Measurements from ENCODE around the gene CARF.
"Not testable (repeated sequence)": the region's sequence is repeated elsewhere in the genome, so short reads cannot be mapped to it uniquely, and the experiment has no call there.

Gene CARF

GRCh38 chr2:202963712-202964111 is 51.6 kb downstream of the CARF start:
- Histone ChIP-seq H4K91ac (ENCODE audit: low read length) (no peak overlapping the region), H4K8ac (ENCODE audit: low read length) (no peak overlapping the region), H3K79me1 (replicated peaks; ENCODE audit: low read length, poor library complexity, severe bottlenecking) (no peaks in the 10 kb centered on the region), H3K9me3 (ENCODE audit: control insufficient read depth, low read length) (no peaks in the 10 kb centered on the region), H2AFZ (ENCODE audit: low read depth, low read length) (no peak overlapping the region), H3K4me3 (ENCODE audit: insufficient read depth in 1 of 2, low read depth in 1 of 2, low read length in 2 of 2) (no peak overlapping the region), H3K4me2 (ENCODE audit: low read length, poor library complexity, severe bottlenecking) (no peak overlapping the region), H2AK5ac (ENCODE audit: low read length, severe bottlenecking) (no peak overlapping the region), H3K18ac (ENCODE audit: low read depth in 1 of 2, low read length in 2 of 2) (peak overlapping the region in 1 of 2 experiments; percentile 2), H3K27ac (ENCODE audit: low read length, poor library complexity, severe bottlenecking) (no peak overlapping the region), H3K23ac (ENCODE audit: low read length in 2 of 2) (no peak overlapping the region), H3K27me3 (ENCODE audit: control insufficient read depth in 1 of 2, insufficient read depth in 1 of 2, low read length in 2 of 2) (no peaks in the 10 kb centered on the region), H2BK120ac (ENCODE audit: low read depth, low read length) (peak overlapping the region; percentile 34), H2BK12ac (ENCODE audit: low read length in 2 of 2) (no peak overlapping the region), H3K4ac (ENCODE audit: low read depth in 1 of 2, low read length in 2 of 2) (no peak overlapping the region), H3K36me3 (ENCODE audit: control insufficient read depth in 1 of 2, insufficient read depth in 2 of 2, low read depth in 1 of 2, low read length in 2 of 2) (peaks cover 0 to 15% of the 10 kb centered on the region in 2 experiments), H3K4me1 (ENCODE audit: control insufficient read depth, insufficient read depth, low read depth, low read length) (peaks cover 2% of the 10 kb centered on the region), H2BK5ac (ENCODE audit: low read depth, low read length, poor library complexity, severe bottlenecking) (no peak overlapping the region), H2BK15ac (ENCODE audit: low read depth, poor library complexity, severe bottlenecking) (no peak overlapping the region), H3K9ac (ENCODE audit: low read length) (no peak overlapping the region), H3K14ac (ENCODE audit: low read length in 2 of 2) (no peak overlapping the region)
- 94% methylated on average over 3 of the region's 4 CpGs for WGBS
- no peak for DNase-seq

- peaks cover 2% of the 10 kb centered on the region for H3K4me1 ChIP-seq (ENCODE audit: control insufficient read depth, insufficient read depth, low read depth, low read length)
- H3K9me3 ChIP-seq (ENCODE audit: control insufficient read depth, low read length) = no peaks in the 10 kb centered on the region
- H3K27me3 ChIP-seq (ENCODE audit: control insufficient read depth in 1 of 2, insufficient read depth in 1 of 2, low read length in 2 of 2) = no peaks in the 10 kb centered on the region
- no peak overlapping the region for H4K91ac ChIP-seq (ENCODE audit: low read length)
- no peak overlapping the region for H2BK15ac ChIP-seq (ENCODE audit: low read depth, poor library complexity, severe bottlenecking)
- H3K36me3 ChIP-seq (ENCODE audit: control insufficient read depth in 1 of 2, insufficient read depth in 2 of 2, low read depth in 1 of 2, low read length in 2 of 2) = peaks cover 0 to 16% of the 10 kb centered on the region in 2 experiments
- H2BK12ac ChIP-seq (ENCODE audit: low read length in 2 of 2) = no peak overlapping the region
- H3K4me3 ChIP-seq (ENCODE audit: insufficient read depth in 1 of 2, low read depth in 1 of 2, low read length in 2 of 2) = no peak overlapping the region
- H2AFZ ChIP-seq (ENCODE audit: low read depth, low read length) = no peak overlapping the region
- no peak overlapping the region for H3K23ac ChIP-seq (ENCODE audit: low read length in 2 of 2)
- H2BK5ac ChIP-seq (ENCODE audit: low read depth, low read length, poor library complexity, severe bottlenecking) = no peak overlapping the region
- no peak overlapping the region for H2AK5ac ChIP-seq (ENCODE audit: low read length, severe bottlenecking)
- no peak overlapping the region for H3K4me2 ChIP-seq (ENCODE audit: low read length, poor library complexity, severe bottlenecking)
- DNase-seq = peak; percentile 90
- no peaks in the 10 kb centered on the region for H3K79me1 ChIP-seq (replicated peaks; ENCODE audit: low read length, poor library complexity, severe bottlenecking)
- H3K14ac ChIP-seq (ENCODE audit: low read length in 2 of 2) = no peak overlapping the region
- H3K4ac ChIP-seq (ENCODE audit: low read depth in 1 of 2, low read length in 2 of 2) = no peak overlapping the region
- WGBS = 6% methylated on average over 4 of the region's 5 CpGs
- H3K27ac ChIP-seq (ENCODE audit: low read length, poor library complexity, severe bottlenecking) = peak overlapping the region; percentile 74
- peak overlapping the region in 1 of 2 experiments; percentile 62 for H3K18ac ChIP-seq (ENCODE audit: low read depth in 1 of 2, low read length in 2 of 2)
- H4K8ac ChIP-seq (ENCODE audit: low read length) = no peak overlapping the region
- no peak overlapping the region for H2BK120ac ChIP-seq (ENCODE audit: low read depth, low read length)
- peak overlapping the region; percentile 33 for H3K9ac ChIP-seq (ENCODE audit: low read length)
Observed at GRCh38 chr2:202965810-202966460, 53.9 kb downstream of the CARF start.

DNA sequence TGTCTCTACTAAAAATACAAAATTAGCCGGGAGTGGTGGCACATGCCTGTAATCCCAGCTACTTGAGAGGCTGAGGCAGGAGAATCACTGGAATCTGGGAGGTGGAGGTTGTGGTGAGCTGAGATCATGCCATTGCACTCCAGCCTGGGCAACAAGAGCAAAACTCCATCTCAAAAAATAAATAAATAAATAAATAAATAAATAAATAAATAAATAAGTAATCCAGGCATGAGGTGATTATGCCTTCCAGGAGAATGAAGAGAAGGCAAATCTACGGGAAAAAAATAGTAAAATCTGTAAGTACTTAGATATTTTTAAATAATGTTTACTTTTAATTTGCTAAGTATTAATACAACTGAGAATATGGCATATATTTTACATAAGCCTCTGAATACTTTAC is 57.3 kb downstream of the CARF start:
- H3K4me1 ChIP-seq (ENCODE audit: control insufficient read depth, insufficient read depth, low read depth, low read length); H3K4me3 ChIP-seq (ENCODE audit: insufficient read depth in 1 of 2, low read depth in 1 of 2, low read length in 2 of 2); H3K9ac ChIP-seq (ENCODE audit: low read length); H2AFZ ChIP-seq (ENCODE audit: low read depth, low read length); H2AK5ac ChIP-seq (ENCODE audit: low read length, severe bottlenecking); H2BK120ac ChIP-seq (ENCODE audit: low read depth, low read length); H2BK15ac ChIP-seq (ENCODE audit: low read depth, poor library complexity, severe bottlenecking); H3K18ac ChIP-seq (ENCODE audit: low read depth in 1 of 2, low read length in 2 of 2); H3K4me2 ChIP-seq (ENCODE audit: low read length, poor library complexity, severe bottlenecking); H3K23ac ChIP-seq (ENCODE audit: low read length in 2 of 2); H3K79me1 ChIP-seq (replicated peaks; ENCODE audit: low read length, poor library complexity, severe bottlenecking); H2BK12ac ChIP-seq (ENCODE audit: low read length in 2 of 2); H3K14ac ChIP-seq (ENCODE audit: low read length in 2 of 2); H3K4ac ChIP-seq (ENCODE audit: low read depth in 1 of 2, low read length in 2 of 2); H4K8ac ChIP-seq (ENCODE audit: low read length); DNase-seq; H2BK5ac ChIP-seq (ENCODE audit: low read depth, low read length, poor library complexity, severe bottlenecking); H4K91ac ChIP-seq (ENCODE audit: low read length); H3K9me3 ChIP-seq (ENCODE audit: control insufficient read depth, low read length); H3K27ac ChIP-seq (ENCODE audit: low read length, poor library complexity, severe bottlenecking); H3K27me3 ChIP-seq (ENCODE audit: control insufficient read depth in 1 of 2, insufficient read depth in 1 of 2, low read length in 2 of 2): not testable (repeated sequence)
- peaks cover 0 to 22% of the 10 kb centered on the region in 2 experiments for H3K36me3 ChIP-seq (ENCODE audit: control insufficient read depth in 1 of 2, insufficient read depth in 2 of 2, low read depth in 1 of 2, low read length in 2 of 2)
- WGBS = no CpG with 5 or more reads among the region's 2 CpGs

GRCh38 chr2:202976809-202977208 is 64.7 kb downstream of the CARF start:
- Histone ChIP-seq H3K4me1 (ENCODE audit: control insufficient read depth, insufficient read depth, low read depth, low read length) (no peaks in the 10 kb centered on the region), H3K27ac (ENCODE audit: low read length, poor library complexity, severe bottlenecking) (no peak overlapping the region)
- WGBS = no CpG with 5 or more reads among the region's 3 CpGs

More at GRCh38 chr2:202976809-202977208, 64.7 kb downstream of the CARF start:
- no peak overlapping the region for H2BK5ac ChIP-seq (ENCODE audit: low read depth, low read length, poor library complexity, severe bottlenecking)
- H4K8ac ChIP-seq (ENCODE audit: low read length) = no peak overlapping the region
- no peak overlapping the region for H4K91ac ChIP-seq (ENCODE audit: low read length)
- peaks cover 2 to 50% of the 10 kb centered on the region in 2 experiments for H3K36me3 ChIP-seq (ENCODE audit: control insufficient read depth in 1 of 2, insufficient read depth in 2 of 2, low read depth in 1 of 2, low read length in 2 of 2)
- no peak overlapping the region for H3K18ac ChIP-seq (ENCODE audit: low read depth in 1 of 2, low read length in 2 of 2)
- H3K9ac ChIP-seq (ENCODE audit: low read length) = no peak overlapping the region
- H3K4me2 ChIP-seq (ENCODE audit: low read length, poor library complexity, severe bottlenecking) = no peak overlapping the region
- H3K14ac ChIP-seq (ENCODE audit: low read length in 2 of 2) = no peak overlapping the region
- H3K27me3 ChIP-seq (ENCODE audit: control insufficient read depth in 1 of 2, insufficient read depth in 1 of 2, low read length in 2 of 2) = no peaks in the 10 kb centered on the region
- no peak overlapping the region for H3K4me3 ChIP-seq (ENCODE audit: insufficient read depth in 1 of 2, low read depth in 1 of 2, low read length in 2 of 2)
- H3K4ac ChIP-seq (ENCODE audit: low read depth in 1 of 2, low read length in 2 of 2) = no peak overlapping the region
- H2AK5ac ChIP-seq (ENCODE audit: low read length, severe bottlenecking) = no peak overlapping the region
- no peak overlapping the region for H2BK15ac ChIP-seq (ENCODE audit: low read depth, poor library complexity, severe bottlenecking)
- H2BK12ac ChIP-seq (ENCODE audit: low read length in 2 of 2) = no peak overlapping the region
- no peaks in the 10 kb centered on the region for H3K79me1 ChIP-seq (replicated peaks; ENCODE audit: low read length, poor library complexity, severe bottlenecking)
- no peak overlapping the region for H2AFZ ChIP-seq (ENCODE audit: low read depth, low read length)
- H3K23ac ChIP-seq (ENCODE audit: low read length in 2 of 2) = no peak overlapping the region
- no peaks in the 10 kb centered on the region for H3K9me3 ChIP-seq (ENCODE audit: control insufficient read depth, low read length)
- DNase-seq = no peak
- no peak overlapping the region for H2BK120ac ChIP-seq (ENCODE audit: low read depth, low read length)

All from mesenchymal stem cell (in vitro differentiated cells and primary cell).